Tibial nerve (tissue), 4 donors: ENCODE results near the gene ISYNA1. TPM values are rescaled to one million over a fixed set of nuclear protein-coding genes. Genes with fewer than 3 reads are reported as not detected.

Experiments
- DNase-seq, 2 donors: peaks; one replicate each; pipeline ENCODE4 v3.0.0-alpha.2; 2019; ENCODE audit warnings: low spot score in 2 of 2
- H3K27ac ChIP-seq, 4 donors: fragments of 200-600 bp; sonication (generic) in 3 of 4; one replicate each; pipeline ENCODE4 v1.5.1; 2017 to 2019; ENCODE audit warnings: mild to moderate bottlenecking in 1 of 4
- H3K27me3 ChIP-seq, 2 donors: fragments of 200-600 bp; sonication (generic) in 1 of 2; one replicate each; pipeline versions ENCODE4 v1.5.1 to v1.6.0; 2017 to 2019
- H3K36me3 ChIP-seq, 3 donors: fragments of 200-600 bp; sonication (generic); one replicate each; pipeline ENCODE4 v1.5.1; 2018 to 2019
- H3K4me1 ChIP-seq, 4 donors: fragments of 200-600 bp; sonication (generic) in 3 of 4; one replicate each; pipeline ENCODE4 v1.5.1; 2017 to 2019
- H3K4me3 ChIP-seq, 4 donors: fragments of 200-600 bp; sonication (generic) in 3 of 4; one replicate each; pipeline ENCODE4 v1.5.1; 2017 to 2019; ENCODE audit warnings: mild to moderate bottlenecking in 1 of 4, moderate library complexity in 1 of 4
- H3K9me3 ChIP-seq, 4 donors: fragments of 200-600 bp; sonication (generic) in 3 of 4; one replicate each; pipeline ENCODE4 v1.5.1; 2017 to 2019
- CTCF ChIP-seq, 5 experiments: fragments of 200-600 bp in 3 of 5; fragments of 450-650 bp in 2 of 5; sonication (generic) in 3 of 5; IDR thresholded peaks; one replicate each; pipeline ENCODE4 v1.5.1; 2016 to 2019; ENCODE audit warnings: antibody characterized with exemption in 5 of 5, mild to moderate bottlenecking in 3 of 5, moderate library complexity in 2 of 5
- EP300 ChIP-seq, 2 donors: sonication (generic); formaldehyde crosslinking; IDR thresholded peaks; one replicate each; pipeline ENCODE4 v1.6.1; 2017; ENCODE audit warnings: antibody characterized with exemption in 2 of 2, mild to moderate bottlenecking in 1 of 2
- POLR2A ChIP-seq, 2 donors: fragments of 450-650 bp; IDR thresholded peaks; one replicate each; pipeline ENCODE4 v1.6.1; 2017; ENCODE audit warnings: antibody characterized with exemption in 2 of 2, mild to moderate bottlenecking in 2 of 2, moderate library complexity in 2 of 2
- WGBS, 2 donors: methylation state at CpG; one replicate each; pipeline ENCODE4 v1.1.5; 2018; 5-methylcytosine and 5-hydroxymethylcytosine counted together
- total RNA-seq, 4 donors: library from RNA; depleted of rRNA; stranded (reverse); fragments of >200 nt; gene quantifications; one replicate each; pipeline ENCODE4 v1.1.0, GENCODE V29; 2016

ISYNA1 gene
- total RNA-seq, 4 donors from 2014 or later: 43.5 to 82.2 (median 52.4) TPM

DNA sequence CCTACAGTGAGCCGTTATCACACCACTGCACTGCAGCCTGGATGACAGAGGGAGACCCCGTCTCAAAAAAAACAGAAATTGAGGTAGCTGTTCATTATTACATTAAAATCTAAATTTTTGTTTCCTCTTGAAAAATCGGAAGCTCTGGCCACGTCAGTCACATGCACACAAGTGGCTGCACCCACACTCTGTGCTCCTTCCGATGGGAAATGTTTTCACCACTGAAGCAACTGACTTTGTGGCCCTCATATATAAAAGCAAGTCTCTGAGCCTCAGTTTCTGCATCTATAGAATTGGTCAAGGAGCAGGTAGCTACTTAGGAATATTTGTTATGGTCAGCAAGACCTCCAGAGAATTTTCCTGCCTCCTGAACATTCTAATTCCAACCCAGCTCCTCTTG is 45.0 kb downstream of the ISYNA1 start:
- H3K4me1 ChIP-seq: peaks cover 0 to 24% (median 12%) of the 10 kb centered on the region in 4 donors
- peak overlapping the region in 2 of 4 donors; percentile 26 to 61 for H3K27ac ChIP-seq
- H3K36me3 ChIP-seq: no peaks in the 10 kb centered on the region
- H3K9me3 ChIP-seq: no peaks in the 10 kb centered on the region
- H3K27me3 ChIP-seq: peaks cover 0 to 12% of the 10 kb centered on the region in 2 donors
- no peak for DNase-seq
- no peak for TF ChIP-seq POLR2A (IDR thresholded peaks at IDR 0.05)
- TF ChIP-seq CTCF (IDR thresholded peaks at IDR 0.05): no peak
- TF ChIP-seq EP300 (IDR thresholded peaks at IDR 0.05): no peak
- 62 to 76% methylated on average over 5 of the region's 5 CpGs for WGBS, 2 donors
- H3K4me3 ChIP-seq: no peak overlapping the region

DNA sequence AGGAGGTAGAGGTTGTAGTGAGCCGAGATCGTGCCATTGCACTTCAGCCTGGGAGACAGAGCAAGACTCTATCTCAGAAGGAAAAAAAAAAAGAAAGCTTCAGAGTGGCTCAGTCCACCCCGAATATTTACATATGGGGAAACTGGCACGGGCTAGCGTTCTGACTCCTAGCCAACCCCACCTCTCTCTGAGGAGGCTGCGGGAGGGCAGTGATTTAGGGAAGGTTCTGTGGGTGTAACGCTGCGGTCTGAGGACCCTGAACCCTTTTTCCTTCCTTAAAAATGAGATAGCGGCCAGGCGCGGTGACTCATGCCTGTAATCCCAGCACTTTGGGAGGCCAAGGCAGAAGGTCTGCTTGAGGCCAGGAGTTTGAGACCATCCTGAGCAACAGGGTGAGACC is 45.5 kb downstream of the ISYNA1 start:
- H3K36me3 ChIP-seq: no peaks in the 10 kb centered on the region
- H3K9me3 ChIP-seq: no peaks in the 10 kb centered on the region
- H3K27ac ChIP-seq: peak overlapping the region in 2 of 4 donors; percentile 26 to 61
- TF ChIP-seq POLR2A (IDR thresholded peaks at IDR 0.05) (no peak), EP300 (IDR thresholded peaks at IDR 0.05) (no peak), CTCF (IDR thresholded peaks at IDR 0.05) (no peak)
- peak; percentile 27 to 36 for DNase-seq
- 49 to 56% methylated on average over 11 of the region's 11 CpGs for WGBS, 2 donors
- H3K4me3 ChIP-seq: no peak overlapping the region
- H3K4me1 ChIP-seq: peaks cover 0 to 22% (median 13%) of the 10 kb centered on the region in 4 donors
- peaks cover 0 to 7% of the 10 kb centered on the region in 2 donors for H3K27me3 ChIP-seq

- no peak overlapping the region for H3K27ac ChIP-seq
- H3K4me1 ChIP-seq: peaks cover 0 to 22% (median 13%) of the 10 kb centered on the region in 4 donors
- H3K4me3 ChIP-seq: no peak overlapping the region
- no peak for TF ChIP-seq POLR2A (IDR thresholded peaks at IDR 0.05)
- TF ChIP-seq EP300 (IDR thresholded peaks at IDR 0.05): no peak
- TF ChIP-seq CTCF (IDR thresholded peaks at IDR 0.05): no peak
- H3K27me3 ChIP-seq: no peaks in the 10 kb centered on the region
- WGBS, 2 donors: 71 to 81% methylated on average over 7 to 8 of the region's 9 CpGs
- DNase-seq: no peak
- H3K9me3 ChIP-seq: no peaks in the 10 kb centered on the region
- H3K36me3 ChIP-seq: no peaks in the 10 kb centered on the region
These were observed 46.3 kb downstream of the ISYNA1 start for GRCh38 chr19:18391509-18392075.

- Histone ChIP-seq H3K36me3 (no peaks in the 10 kb centered on the region), H3K27ac (no peak overlapping the region), H3K9me3 (no peaks in the 10 kb centered on the region), H3K4me3 (no peak overlapping the region), H3K27me3 (no peaks in the 10 kb centered on the region), H3K4me1 (peaks cover 0 to 33% (median 13%) of the 10 kb centered on the region in 4 donors)
- DNase-seq: no peak
- no peak for TF ChIP-seq EP300 (IDR thresholded peaks at IDR 0.05)
- TF ChIP-seq POLR2A (IDR thresholded peaks at IDR 0.05): no peak
- TF ChIP-seq CTCF (IDR thresholded peaks at IDR 0.05): no peak
- WGBS, 2 donors: 84 to 87% methylated on average over 6 of the region's 6 CpGs
These were observed 47.6 kb downstream of the ISYNA1 start for GRCh38 chr19:18390065-18390907.

- Histone ChIP-seq H3K4me1 (peaks cover 0 to 33% (median 13%) of the 10 kb centered on the region in 4 donors), H3K9me3 (no peaks in the 10 kb centered on the region), H3K4me3 (no peak overlapping the region), H3K27me3 (no peaks in the 10 kb centered on the region), H3K36me3 (no peaks in the 10 kb centered on the region), H3K27ac (no peak overlapping the region)
- TF ChIP-seq EP300 (IDR thresholded peaks at IDR 0.05) (no peak), POLR2A (IDR thresholded peaks at IDR 0.05) (no peak), CTCF (IDR thresholded peaks at IDR 0.05) (no peak)
- no peak for DNase-seq
These were observed 48.2 kb downstream of the ISYNA1 start for GRCh38 chr19:18389726-18390064.
